MCF 10A (cell line): Measurements from ENCODE around the gene SHD. TPM values are rescaled to one million over a fixed set of nuclear protein-coding genes. Genes with fewer than 3 reads are reported as not detected.
A peak's percentile ranks its signal among the peaks of the same experiment; 100 is the strongest.
"Not testable (repeated sequence)": the region's sequence is repeated elsewhere in the genome, so short reads cannot be mapped to it uniquely, and the experiment has no call there.

Source experiments
- BruUV-seq: library from RNA; stranded (reverse); fragments of 400-500 nt; replicated peaks from 2 replicates; lab custom pipeline; 2021; lab: Mats Ljungman, UMichigan
- CTCF ChIA-PET: fragments of 300-600 bp; sonication (Branson Sonifier 250); formaldehyde crosslinking; extraction: SDS; loops from one replicate; lab custom pipeline; 2021; ENCODE audit warnings: antibody characterized with exemption, inconsistent platforms; lab: Yijun Ruan, JAX
- POLR2A ChIA-PET: fragments of 300-600, 350-650 bp; sonication (Branson Sonifier 250); formaldehyde crosslinking; extraction: SDS; loops from one replicate; lab custom pipeline; 2020; ENCODE audit warnings: antibody characterized with exemption, inconsistent platforms; lab: Yijun Ruan, JAX
- DNase-seq: peaks from one replicate; pipeline ENCODE4 v3.0.0-alpha.2; 2018; ENCODE audit not compliant: unreplicated experiment
- H3K27ac Mint-ChIP-seq: one replicate; pipeline ENCODE4 v1.8.0; 2022; ENCODE audit warnings: mild to moderate bottlenecking, low read depth, mixed read lengths; ENCODE audit not compliant: unreplicated experiment
- H3K27me3 Mint-ChIP-seq: one replicate; pipeline ENCODE4 v1.8.0; 2022; ENCODE audit warnings: mixed read lengths; ENCODE audit not compliant: insufficient read depth, unreplicated experiment
- H3K36me3 Mint-ChIP-seq: one replicate; pipeline ENCODE4 v1.8.0; 2022; ENCODE audit warnings: mild to moderate bottlenecking, moderate library complexity, mixed read lengths; ENCODE audit not compliant: insufficient read depth, unreplicated experiment
- H3K4me1 Mint-ChIP-seq: one replicate; pipeline ENCODE4 v1.8.0; 2022; ENCODE audit warnings: mixed read lengths; ENCODE audit not compliant: insufficient read depth, unreplicated experiment
- H3K4me3 Mint-ChIP-seq: one replicate; pipeline ENCODE4 v1.8.0; 2022; ENCODE audit warnings: mild to moderate bottlenecking, moderate library complexity, mixed read lengths; ENCODE audit not compliant: unreplicated experiment
- H3K9me3 Mint-ChIP-seq: one replicate; pipeline ENCODE4 v1.8.0; 2022; ENCODE audit warnings: mixed read lengths; ENCODE audit not compliant: unreplicated experiment
- intact Hi-C: fragments of 100-400 bp; cut with micrococcal nuclease; formaldehyde crosslinking; loops from 2 replicates; pipeline ENCODE4 v1.14.1; 2022
- total RNA-seq: library from RNA; stranded (reverse); gene quantifications from 2 replicates; pipeline ENCODE4 v1.2.3, GENCODE V29; 2022
- TF ChIP-seq, protein P1 (sequence below): fragments of 200-600 bp; IDR thresholded peaks from one replicate; pipeline ENCODE4 v1.8.0; 2022; ENCODE audit warnings: antibody characterized with exemption, mild to moderate bottlenecking; ENCODE audit not compliant: unreplicated experiment

SHD gene
- total RNA-seq, 1 experiment from 2014 or later: not detected

DNA sequence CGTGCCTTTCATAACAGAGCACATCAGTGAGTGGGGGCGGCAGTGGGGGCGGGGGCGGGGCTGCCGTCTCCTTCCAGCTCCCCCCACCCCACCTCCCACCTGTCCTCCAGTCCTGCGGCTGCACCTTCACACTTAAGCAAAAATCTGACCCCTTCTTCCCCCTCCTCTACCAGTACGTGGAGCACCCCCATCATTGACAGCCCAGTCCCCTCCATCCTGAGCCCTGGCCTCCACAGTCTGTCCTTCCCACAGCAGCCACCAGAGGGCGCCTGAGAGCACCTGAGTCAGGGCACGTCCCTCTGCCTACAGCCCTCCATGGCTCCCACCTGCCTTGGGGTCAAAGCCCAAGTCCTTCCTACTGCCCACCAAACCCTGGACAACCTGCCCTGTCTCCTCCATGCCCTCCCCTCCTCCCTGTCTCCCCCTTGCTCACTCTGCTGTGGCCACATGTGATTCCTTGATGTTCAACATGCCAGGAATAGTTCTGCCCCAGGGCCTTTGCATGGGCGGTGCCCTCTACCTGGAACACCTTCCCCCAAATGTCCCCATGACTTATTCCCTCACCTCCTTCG is 45.7 kb upstream of the SHD start:
- peaks cover 4% of the 10 kb centered on the region for H3K4me1 Mint-ChIP-seq
- DNase-seq: peak; percentile 41
- intact Hi-C loops: no loop called here
- no TSS peak for BruUV-seq
- no peaks in the 10 kb centered on the region for H3K9me3 Mint-ChIP-seq
- ChIA-PET CTCF (interaction anchor here (0.6 to 0.8 kb wide), 6 partner anchors 8 to 439 kb away, joined by 3 to 5 read pairs (median 3); partner anchors contain the start of gene YJU2), POLR2A (no interaction called here)
- peaks cover 4% of the 10 kb centered on the region for H3K36me3 Mint-ChIP-seq
- H3K4me3 Mint-ChIP-seq: no peak overlapping the region
- no peaks in the 10 kb centered on the region for H3K27me3 Mint-ChIP-seq
- no peak overlapping the region for H3K27ac Mint-ChIP-seq
- TF ChIP-seq, protein P1, sequence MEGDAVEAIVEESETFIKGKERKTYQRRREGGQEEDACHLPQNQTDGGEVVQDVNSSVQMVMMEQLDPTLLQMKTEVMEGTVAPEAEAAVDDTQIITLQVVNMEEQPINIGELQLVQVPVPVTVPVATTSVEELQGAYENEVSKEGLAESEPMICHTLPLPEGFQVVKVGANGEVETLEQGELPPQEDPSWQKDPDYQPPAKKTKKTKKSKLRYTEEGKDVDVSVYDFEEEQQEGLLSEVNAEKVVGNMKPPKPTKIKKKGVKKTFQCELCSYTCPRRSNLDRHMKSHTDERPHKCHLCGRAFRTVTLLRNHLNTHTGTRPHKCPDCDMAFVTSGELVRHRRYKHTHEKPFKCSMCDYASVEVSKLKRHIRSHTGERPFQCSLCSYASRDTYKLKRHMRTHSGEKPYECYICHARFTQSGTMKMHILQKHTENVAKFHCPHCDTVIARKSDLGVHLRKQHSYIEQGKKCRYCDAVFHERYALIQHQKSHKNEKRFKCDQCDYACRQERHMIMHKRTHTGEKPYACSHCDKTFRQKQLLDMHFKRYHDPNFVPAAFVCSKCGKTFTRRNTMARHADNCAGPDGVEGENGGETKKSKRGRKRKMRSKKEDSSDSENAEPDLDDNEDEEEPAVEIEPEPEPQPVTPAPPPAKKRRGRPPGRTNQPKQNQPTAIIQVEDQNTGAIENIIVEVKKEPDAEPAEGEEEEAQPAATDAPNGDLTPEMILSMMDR: peak; percentile 61

DNA sequence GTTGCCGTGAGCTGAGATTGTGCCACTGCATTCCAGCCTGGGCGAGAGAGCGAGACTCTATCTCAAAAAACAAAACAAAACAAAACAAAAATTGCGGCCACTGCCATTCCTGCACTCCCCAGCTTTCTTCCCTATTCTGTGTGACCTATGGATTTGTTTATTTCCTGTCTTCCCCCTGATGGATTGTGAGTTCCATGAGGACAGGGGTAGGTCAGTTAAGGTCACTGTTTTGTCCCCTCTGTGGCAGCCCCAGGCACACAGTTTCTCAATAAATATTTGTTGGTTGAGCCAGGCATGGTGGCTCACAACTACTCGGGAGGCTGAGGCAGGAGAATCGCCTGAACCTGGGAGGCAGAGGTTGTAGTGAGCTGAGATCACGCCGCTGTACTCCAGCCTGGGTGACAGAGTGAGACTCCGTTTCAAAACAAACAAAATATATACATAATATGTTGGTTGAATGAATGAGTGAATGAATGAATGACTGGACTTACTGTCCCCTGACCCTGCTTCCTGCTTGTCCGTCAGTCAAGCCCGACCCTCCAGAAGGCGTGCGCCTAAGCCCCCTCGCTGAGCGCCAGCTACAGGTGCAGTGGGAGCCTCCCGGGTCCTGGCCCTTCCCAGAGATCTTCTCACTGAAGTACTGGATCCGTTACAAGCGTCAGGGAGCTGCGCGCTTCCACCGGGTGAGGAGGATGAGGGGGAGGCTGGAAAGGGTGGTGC is 44.8 kb upstream of the SHD start:
- Mint-ChIP-seq H3K9me3 (no peaks in the 10 kb centered on the region), H3K4me1 (peaks cover 4% of the 10 kb centered on the region), H3K27ac (no peak overlapping the region), H3K4me3 (no peak overlapping the region), H3K27me3 (no peaks in the 10 kb centered on the region), H3K36me3 (peaks cover 4% of the 10 kb centered on the region)
- ChIA-PET POLR2A (interaction anchor here (0.6 to 1.0 kb wide), 2 partner anchors 8 to 13 kb away, joined by 3 read pairs; partner anchors contain the start of gene YJU2), CTCF (interaction anchor here (0.7 to 0.8 kb wide), 2 partner anchors 13 to 187 kb away, joined by 3 to 4 read pairs; partner anchors contain the start of gene YJU2)
- no TSS peak for BruUV-seq
- no peak for DNase-seq
- intact Hi-C loops: no loop called here
- TF ChIP-seq, protein P1: no peak

DNA sequence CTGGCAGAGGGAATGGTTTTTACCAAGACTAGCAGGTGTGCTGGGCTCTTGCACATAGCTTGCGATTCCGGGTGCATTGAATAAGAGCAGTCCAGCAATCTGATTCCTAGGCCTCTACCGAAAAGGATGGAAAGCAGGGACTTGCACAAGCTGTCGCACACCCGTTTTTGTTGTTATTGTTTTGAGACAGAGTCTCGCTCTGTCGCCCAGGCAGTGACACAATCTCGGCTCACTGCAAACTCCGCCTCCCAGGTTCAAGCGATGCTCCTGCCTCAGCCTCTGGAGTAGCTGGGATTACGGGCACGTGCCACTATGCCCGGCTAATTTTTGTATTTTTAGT is 44.2 kb upstream of the SHD start:
- Mint-ChIP-seq H3K27ac (no peak overlapping the region), H3K27me3 (no peaks in the 10 kb centered on the region), H3K4me3 (no peak overlapping the region), H3K36me3 (peaks cover 4% of the 10 kb centered on the region), H3K9me3 (no peaks in the 10 kb centered on the region), H3K4me1 (peaks cover 4% of the 10 kb centered on the region)
- BruUV-seq: no TSS peak
- POLR2A ChIA-PET: interaction anchor here (0.6 to 1.0 kb wide), 3 partner anchors 8 to 922 kb away, joined by 3 to 5 read pairs (median 3); partner anchors contain the start of gene YJU2
- intact Hi-C loops: no loop called here
- no peak for DNase-seq
- TF ChIP-seq, protein P1: no peak
- CTCF ChIA-PET: no interaction called here

DNA sequence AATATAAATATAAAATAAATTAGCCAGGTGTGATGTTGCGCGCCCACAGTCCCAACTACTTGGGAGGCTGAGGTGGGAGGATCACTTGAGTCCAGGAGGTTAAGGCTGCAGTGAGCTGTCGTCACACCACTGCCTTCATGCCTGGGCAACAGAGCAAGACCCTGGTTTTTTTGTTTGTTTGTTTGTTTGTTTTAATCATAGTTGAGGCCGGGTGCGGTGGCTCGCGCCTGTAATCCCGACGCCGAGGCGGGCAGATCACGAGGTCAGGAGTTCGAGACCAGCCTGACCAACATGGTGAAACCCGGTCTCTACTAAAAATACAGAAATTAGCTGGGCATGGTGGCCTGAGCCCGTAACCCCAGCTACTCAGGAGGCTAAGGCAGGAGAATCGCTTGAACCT is 41.6 kb upstream of the SHD start:
- H3K4me1 Mint-ChIP-seq: not testable (repeated sequence)

More for the DNA sequence above, 41.6 kb upstream of the SHD start:
- BruUV-seq, H3K36me3 Mint-ChIP-seq, intact Hi-C loops, H3K27ac Mint-ChIP-seq, DNase-seq, H3K9me3 Mint-ChIP-seq, H3K4me3 Mint-ChIP-seq, H3K27me3 Mint-ChIP-seq: not testable (repeated sequence)
- ChIA-PET POLR2A (interaction anchor here (0.7 kb wide), 1 partner anchor 50 kb away, joined by 4 read pairs; no protein-coding TSS in a partner anchor), CTCF (interaction anchor here (0.6 kb wide), 1 partner anchor 32 kb away, joined by 4 read pairs; no protein-coding TSS in a partner anchor)
